HG02571 (cell line): ENCODE data around the gene FGD1.
"Not testable (repeated sequence)": the region's sequence is repeated elsewhere in the genome, so short reads cannot be mapped to it uniquely, and the experiment has no call there.

Experiments used
- ATAC-seq: cut with Tn5 transposase; IDR thresholded peaks from one replicate; pipeline ENCODE4 v1.9.1; 2021; ENCODE audit warnings: mild to moderate bottlenecking, moderate library complexity; ENCODE audit not compliant: unreplicated experiment

The FGD1 gene

GRCh38 chrX:54495814-54496516 is at the start of gene FGD1:
Gene FGD1 (minus strand): TSS chrX:54496234. CDS start chrX:54495432, 802 bp downstream.
- no peak for ATAC-seq

GRCh38 chrX:54542239-54542638 is 46.2 kb upstream of the FGD1 start:
- not testable (repeated sequence) for ATAC-seq

GRCh38 chrX:54540289-54540688 is 44.3 kb upstream of the FGD1 start:
- ATAC-seq: no peak

- ATAC-seq: no peak
Observed at GRCh38 chrX:54534271-54534670, 38.2 kb upstream of the FGD1 start.

GRCh38 chrX:54530357-54530900 is 34.4 kb upstream of the FGD1 start:
- ATAC-seq: peak; percentile 38

GRCh38 chrX:54529552-54530356 is 33.7 kb upstream of the FGD1 start, which contains the start of gene GNL3L:
Gene GNL3L (plus strand): TSS chrX:54530219. CDS start chrX:54532567, 2,348 bp downstream.
- peak; percentile 80 for ATAC-seq

GRCh38 chrX:54529151-54529550 is 33.1 kb upstream of the FGD1 start:
- no peak for ATAC-seq

GRCh38 chrX:54509400-54509799 is 13.4 kb upstream of the FGD1 start:
- ATAC-seq: no peak

- ATAC-seq: no peak
Observed at GRCh38 chrX:54496936-54497335, 902 bp upstream of the FGD1 start.

- no peak for ATAC-seq
Observed at GRCh38 chrX:54496517-54496852, 451 bp upstream of the FGD1 start.

GRCh38 chrX:54494989-54495813 is 833 bp downstream of the FGD1 start:
- no peak for ATAC-seq

- no peak for ATAC-seq
Observed at GRCh38 chrX:54494166-54494988, 1.7 kb downstream of the FGD1 start.

GRCh38 chrX:54492340-54492739 is 3.7 kb downstream of the FGD1 start:
- ATAC-seq: no peak

- not testable (repeated sequence) for ATAC-seq
Observed at GRCh38 chrX:54489819-54490218, 6.2 kb downstream of the FGD1 start.

GRCh38 chrX:54484666-54485065 is 11.4 kb downstream of the FGD1 start:
- ATAC-seq: no peak

- ATAC-seq: no peak
Observed at GRCh38 chrX:54483946-54484345, 12.1 kb downstream of the FGD1 start.

GRCh38 chrX:54482839-54483593 is 13.0 kb downstream of the FGD1 start:
- no peak for ATAC-seq

GRCh38 chrX:54479136-54480111 is 16.6 kb downstream of the FGD1 start:
- ATAC-seq: no peak
